Measurements from ENCODE around the gene TYRO3.
"Not testable (repeated sequence)": the region's sequence is repeated elsewhere in the genome, so short reads cannot be mapped to it uniquely, and the experiment has no call there.

DNA sequence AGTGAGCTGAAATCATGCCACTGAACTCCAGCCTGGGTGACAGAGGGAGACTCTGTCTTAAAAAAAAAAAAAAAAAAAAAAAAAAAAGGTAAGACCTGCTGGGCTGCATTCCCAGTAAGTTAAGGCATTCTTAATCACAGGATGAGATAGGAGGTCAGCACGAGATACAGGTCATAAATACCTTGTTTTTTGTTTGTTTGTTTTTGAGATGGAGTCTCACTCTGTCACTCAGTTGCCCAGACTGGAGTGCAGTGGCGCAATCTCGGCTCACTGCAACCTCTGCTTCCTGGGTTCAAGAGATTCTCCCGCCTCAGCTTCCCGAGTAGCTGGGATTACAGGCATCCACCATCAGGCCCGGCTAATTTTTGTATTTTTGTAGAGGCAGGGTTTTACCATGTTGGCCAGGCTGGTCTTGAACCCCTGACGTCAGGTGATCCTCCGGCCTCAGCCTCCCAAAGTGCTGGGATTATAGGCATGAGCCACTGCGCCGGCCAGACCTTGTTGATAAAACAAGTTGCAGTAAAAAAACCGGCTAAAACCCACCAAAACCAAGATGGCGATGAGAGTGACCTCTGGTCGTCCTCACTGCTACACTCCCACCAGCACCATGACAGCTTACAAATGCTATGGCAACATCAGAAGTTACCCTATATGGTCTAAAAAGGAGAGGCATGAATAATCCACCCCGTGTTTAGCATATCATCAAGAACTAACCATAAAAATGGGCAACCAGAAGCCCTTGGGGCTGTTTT, 27.7 kb downstream of the TYRO3 start:
- TF ChIP-seq, protein P1, sequence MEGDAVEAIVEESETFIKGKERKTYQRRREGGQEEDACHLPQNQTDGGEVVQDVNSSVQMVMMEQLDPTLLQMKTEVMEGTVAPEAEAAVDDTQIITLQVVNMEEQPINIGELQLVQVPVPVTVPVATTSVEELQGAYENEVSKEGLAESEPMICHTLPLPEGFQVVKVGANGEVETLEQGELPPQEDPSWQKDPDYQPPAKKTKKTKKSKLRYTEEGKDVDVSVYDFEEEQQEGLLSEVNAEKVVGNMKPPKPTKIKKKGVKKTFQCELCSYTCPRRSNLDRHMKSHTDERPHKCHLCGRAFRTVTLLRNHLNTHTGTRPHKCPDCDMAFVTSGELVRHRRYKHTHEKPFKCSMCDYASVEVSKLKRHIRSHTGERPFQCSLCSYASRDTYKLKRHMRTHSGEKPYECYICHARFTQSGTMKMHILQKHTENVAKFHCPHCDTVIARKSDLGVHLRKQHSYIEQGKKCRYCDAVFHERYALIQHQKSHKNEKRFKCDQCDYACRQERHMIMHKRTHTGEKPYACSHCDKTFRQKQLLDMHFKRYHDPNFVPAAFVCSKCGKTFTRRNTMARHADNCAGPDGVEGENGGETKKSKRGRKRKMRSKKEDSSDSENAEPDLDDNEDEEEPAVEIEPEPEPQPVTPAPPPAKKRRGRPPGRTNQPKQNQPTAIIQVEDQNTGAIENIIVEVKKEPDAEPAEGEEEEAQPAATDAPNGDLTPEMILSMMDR (IDR thresholded peaks at IDR 0.05) = not testable (repeated sequence)
- TF ChIP-seq EZH2 (IDR thresholded peaks at IDR 0.05; ENCODE audit: borderline replicate concordance, insufficient read depth, low read depth, low read length, poor library complexity, severe bottlenecking) = not testable (repeated sequence)
